NCI-H345 (cell line): ENCODE results near the gene WFIKKN1.

Experiments
- DNase-seq: peaks from one replicate; lab custom pipeline; 2025; lab: John Stamatoyannopoulos, UW

The WFIKKN1 gene

DNA sequence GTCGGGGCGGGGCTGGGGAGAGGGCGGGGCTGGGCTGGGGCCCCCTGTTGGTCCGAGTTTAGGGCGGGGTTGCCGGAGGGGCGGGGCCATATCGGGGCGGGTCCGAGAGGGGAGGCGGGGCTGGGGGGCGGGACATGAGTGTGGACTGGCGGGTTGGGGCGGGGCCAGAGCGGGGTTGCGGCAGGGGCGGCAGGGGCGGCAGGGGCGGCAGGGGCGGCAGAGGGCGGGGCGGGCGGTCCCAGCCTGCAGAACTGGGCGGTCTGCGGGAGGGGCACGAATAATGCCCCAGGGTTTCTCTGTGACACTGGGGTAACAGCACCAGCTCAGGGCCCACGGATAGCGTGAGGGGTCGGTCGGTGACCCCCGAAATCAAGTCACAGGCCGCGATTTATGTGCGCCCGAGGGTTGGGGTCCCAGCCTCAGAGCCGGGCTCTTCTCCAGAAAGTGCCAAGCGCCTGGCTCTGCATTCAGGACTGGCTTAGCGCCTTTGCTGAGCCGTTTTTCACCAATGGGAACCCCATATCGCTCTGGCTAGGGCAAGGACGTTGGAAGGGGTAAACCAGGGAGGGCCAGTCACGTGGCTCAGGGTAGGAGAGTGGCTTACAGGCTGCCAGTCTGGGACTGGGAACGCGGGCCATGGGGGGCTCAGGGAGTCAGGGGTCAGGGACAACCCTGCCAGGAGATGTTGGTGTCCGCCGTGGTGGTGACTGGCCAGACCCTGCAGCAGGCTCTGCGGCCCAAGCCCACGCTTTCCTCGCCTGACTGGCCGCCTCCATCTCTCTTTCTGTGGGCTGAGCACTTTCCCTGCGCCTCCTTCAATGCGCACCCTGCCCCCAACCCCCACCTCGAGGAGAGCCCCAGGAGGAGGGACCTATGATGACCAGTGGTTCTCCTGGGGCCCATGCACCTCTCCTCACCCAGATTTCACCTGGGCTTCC, 6.6 kb downstream of the WFIKKN1 start:
- peak; percentile 90 for DNase-seq

DNA sequence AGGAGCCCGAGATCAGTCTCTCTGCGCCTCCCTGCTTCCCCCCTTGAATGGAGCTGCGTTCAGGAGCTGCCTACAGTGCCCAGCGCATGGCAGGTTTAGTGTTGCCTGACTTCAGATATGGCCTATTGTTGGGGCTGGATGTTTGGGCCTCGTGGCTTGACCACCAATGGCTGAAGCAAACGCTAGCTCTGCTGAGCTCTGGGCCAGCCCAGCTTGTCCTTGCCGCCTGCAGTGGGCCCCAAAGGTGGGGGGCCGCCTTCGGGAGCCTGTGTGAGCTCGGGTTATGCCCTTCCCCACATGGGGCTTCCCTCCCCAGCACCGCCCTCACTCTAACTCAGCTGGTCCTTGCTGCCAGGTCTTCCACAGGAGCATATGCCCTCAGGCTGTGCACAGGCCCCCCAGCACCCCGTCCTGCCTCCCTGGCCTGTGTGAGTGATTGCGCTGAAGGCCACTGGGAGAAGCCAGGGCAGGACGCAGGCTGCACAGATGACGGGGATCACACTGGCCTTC, 7.3 kb downstream of the WFIKKN1 start:
- DNase-seq = no peak

DNA sequence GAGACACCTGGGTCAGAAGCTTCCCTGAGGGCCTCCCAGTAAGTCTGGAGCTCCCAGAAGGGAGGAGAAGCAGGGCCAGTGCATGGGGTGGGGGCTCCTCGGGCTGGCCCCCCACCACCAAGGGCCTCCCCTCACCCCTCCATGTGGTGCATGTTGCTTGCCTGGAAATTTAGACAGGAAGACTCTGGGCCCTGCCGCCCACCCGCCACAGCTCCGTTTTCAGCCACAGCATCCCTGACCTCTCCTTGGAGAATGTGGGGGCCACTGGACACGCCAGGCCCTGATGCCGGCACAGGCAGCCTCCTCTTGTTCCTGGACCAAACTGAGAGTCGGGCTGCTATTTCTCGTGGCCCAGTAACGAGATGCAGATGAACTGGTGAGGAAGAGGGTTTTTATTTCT, 8.1 kb downstream of the WFIKKN1 start:
- no peak for DNase-seq

DNA sequence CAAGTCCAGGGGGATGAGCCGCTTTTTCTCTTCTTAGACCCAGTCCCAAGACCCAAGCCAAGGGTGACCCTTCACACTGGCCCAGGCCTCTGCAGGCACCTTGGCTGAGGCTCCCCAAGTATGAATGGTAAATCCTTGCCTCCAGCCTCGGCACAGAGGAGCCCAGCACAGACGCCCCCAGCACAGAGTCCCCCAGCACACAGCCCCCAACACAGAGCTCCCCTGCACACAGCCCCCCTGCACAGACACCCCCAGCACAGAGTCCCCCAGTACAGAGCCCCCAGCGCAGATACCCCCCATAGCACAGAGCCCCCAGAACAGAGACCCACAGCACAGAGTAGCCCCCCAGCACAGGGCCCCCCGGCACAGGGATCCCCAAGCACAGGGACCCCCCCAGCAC, 9.8 kb downstream of the WFIKKN1 start:
- DNase-seq = no peak

DNA sequence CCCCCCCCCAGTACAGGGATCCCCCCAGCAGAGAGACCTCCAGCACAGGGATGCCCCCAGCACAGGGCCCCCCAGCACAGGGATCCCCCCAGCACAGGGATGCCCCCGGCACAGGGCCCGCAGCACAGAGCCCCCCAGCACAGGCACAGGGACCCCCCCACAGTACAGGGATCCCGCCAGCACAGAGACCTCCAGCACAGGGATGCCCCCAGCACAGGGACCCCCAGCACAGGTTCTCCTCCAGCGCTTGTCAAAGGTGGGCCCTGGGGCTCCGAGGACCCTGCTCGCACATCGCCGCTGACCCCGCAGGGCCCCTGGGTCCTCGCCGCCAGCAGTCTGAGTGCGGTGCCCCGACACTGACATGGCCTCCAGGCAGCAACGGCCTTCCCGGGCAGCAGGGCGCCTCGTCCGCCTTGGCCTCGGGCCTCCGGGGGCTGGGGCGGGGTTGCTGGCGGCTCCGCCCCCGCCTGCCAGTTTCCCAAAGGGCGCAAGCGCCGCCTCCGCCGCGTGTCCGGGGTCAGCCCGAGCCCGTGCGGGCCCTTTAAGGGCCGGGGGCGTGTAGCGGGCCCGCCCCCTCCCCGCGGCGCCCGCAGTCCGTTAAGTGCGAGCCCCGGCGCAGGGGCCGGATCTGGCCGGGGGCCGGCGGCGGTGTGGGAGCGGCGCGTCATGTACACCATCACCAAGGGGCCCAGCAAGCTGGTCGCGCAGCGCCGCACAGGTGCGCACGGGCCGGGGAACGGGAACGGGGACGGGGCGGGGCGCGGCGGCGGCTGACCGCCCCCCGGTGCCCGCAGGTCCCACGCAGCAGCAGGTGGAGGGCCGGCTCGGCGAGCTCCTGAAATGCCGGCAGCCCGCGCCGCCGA, 10.8 kb downstream of the WFIKKN1 start, which contains the start of gene MCRIP2:
TSS of gene MCRIP2 (plus strand) at position 503 of the 863 bp plus-strand sequence. CDS start at position 667, 164 bp downstream.
- peak; percentile 75 for DNase-seq

DNA sequence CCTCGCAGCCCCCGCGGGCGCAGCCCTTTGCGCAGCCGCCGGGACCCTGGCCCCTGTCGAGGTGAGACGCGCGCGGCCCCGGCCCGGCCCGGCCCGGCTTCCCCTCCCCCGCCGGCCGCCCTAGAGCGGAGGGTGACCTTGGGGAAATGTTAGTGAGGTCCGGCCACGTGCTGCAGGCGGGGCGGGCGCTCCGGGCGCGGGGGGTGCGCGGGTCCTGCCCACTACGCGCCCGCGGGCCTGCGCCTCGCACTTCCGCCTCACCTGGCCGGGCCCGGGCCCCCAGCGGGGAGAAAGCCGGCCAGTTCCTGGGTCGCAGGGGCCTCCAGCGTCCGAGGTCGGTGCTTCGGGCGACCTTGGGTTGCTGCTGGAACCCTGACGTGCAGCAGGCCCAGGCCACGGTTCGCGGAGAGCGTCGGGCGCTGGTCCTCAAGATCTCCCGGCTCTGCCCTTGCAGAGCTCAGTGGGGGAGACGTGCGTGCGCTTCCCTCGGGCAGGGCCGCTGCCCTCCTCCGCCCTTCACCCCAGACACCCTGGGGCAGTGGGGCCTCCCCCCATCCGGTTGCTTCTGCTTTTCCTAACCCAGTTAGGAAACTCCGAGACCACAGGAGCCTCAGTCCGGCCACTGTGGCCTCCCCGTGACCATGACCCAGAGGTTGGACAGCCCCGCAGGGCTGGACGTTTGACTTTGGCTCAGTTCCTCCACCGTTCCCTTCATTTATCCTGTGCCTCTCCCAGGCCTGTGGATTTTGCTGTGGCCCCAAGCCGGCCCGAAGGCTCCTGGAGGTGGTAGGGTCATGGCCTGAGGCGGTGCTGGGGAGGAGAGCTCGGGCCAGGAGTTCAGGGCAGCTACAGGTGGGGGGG, 11.6 kb downstream of the WFIKKN1 start:
- DNase-seq = peak; percentile 29

DNA sequence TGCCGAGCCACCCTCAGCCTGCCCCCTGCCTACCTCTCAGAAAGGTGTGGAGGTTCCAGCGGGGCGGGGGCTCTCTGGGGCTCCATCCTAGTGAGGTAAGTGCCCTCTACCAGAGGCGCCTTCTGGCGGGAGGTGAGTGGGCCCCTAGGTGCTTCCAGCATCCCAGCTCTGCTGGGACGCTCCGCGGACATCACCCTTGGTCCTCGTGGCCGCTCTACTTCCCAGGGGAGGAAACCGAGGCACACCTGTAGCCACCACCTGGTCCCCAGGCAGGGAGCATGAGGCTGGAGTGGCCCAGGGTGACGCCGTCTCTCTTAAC, 12.2 kb downstream of the WFIKKN1 start:
- DNase-seq = no peak

DNA sequence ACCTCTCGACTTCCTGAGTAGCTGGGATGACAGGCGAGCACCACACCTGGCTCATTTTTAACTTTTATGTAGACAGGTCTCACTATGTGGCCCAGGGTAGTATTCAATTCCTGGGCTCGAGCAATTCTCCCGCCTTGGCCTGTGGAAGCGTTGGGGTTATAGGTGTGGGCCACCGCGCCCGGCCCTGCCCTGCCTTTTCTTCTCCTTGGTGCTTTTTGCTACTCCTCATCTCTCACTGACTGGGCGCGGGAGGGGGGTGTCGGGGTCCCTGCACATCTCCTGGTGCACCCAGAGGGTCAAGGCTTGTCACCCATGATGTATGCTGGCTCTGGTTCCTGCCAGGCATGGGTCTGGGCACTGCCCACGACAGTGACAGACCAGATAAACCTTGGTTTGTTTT, 13.8 kb downstream of the WFIKKN1 start:
- DNase-seq = no peak

DNA sequence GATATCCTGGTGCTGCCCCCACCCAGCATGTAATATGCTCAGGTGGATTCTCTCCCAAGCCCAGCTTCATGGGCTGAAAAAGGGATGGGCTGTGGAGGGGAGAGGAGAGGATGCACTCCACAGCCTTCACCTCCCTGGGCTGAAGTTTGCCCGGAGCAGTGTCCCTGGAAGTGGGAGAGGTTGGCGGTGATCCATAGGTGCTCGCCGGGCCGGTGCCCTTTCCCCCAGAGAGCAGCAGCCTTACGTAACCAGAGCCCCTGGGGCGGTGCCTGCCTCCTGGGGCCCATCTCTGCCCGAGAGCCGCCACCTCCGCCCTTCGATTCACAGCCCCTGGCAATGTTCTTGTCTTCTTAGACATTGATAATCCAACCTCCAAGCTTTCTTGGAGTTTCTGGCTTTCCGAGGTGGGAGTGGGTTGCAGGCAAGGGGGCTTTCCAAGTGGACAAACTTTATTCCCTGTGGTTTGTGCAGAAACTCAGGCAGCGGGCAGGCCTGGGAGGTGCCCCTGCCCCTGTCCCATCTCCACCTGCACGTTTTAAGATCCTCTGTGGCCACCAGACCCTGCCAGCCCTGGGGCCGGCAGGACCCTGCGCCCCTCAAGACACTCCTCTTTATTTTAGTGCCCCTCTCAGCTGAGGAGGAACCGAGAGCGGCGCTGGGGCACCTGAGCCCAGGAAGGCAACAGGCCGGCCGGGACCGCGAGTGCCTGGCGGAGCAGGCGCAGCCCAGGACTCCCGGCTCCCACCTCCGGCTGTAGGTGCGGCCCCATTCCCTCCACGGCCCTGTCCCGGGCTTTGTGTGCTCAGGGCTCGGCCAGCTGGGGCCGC, 15.3 kb downstream of the WFIKKN1 start:
- DNase-seq = no peak

DNA sequence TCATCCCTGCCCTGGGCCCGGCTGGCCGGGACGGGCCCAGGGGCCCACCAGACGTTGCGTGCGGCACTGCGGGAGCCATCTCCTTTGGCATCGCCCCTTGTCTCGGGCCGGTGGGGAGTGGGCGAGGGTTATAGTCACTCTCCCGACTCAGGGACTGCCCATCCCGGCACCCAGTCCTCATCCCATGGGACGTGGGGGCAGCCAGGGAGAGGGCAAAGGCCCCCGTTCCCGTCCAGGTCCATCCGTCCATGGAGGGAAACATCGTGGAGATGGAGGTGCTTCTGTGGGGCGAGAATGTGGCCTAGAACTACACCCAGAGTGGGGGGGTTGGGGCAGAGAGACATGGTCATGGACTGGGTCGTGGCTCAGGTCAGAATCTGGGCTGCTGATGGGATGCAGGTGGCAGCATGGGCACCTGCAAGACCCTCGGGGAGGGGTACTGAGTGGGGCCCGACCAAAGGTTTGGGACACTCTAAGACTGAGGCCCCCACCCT, 15.9 kb downstream of the WFIKKN1 start:
- DNase-seq = no peak

DNA sequence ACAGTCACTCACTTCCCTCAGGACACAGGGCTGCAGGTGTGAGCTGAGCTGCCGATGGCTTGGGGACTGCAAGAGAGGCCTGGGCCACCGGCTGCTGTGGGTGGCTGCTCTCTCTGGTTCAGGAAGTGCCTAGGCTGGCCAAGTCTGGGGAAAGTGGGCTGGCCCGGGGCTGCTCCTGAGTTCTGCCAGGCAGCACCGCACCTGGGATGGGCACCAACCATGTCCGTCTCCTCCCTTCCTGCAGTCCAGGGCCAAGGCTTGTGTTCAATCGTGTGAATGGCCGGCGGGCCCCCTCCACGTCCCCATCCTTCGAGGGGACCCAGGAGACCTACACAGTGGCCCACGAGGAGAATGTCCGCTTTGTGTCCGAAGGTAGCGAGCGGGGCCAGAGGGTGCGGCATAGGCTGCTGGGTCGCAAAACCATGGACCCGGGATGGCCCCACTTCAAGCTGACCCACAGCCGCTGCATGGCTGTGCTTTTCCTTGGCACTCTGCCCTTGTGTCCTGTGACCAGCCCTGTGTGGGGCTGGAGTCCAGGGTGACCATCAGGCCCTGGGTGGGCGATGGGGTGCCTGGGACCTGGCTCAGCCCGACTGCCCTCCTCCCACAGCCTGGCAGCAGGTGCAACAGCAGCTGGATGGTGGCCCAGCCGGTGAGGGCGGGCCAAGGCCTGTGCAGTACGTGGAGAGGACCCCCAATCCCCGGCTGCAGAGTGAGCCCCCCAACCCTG, 16.6 kb downstream of the WFIKKN1 start:
- no peak for DNase-seq

DNA sequence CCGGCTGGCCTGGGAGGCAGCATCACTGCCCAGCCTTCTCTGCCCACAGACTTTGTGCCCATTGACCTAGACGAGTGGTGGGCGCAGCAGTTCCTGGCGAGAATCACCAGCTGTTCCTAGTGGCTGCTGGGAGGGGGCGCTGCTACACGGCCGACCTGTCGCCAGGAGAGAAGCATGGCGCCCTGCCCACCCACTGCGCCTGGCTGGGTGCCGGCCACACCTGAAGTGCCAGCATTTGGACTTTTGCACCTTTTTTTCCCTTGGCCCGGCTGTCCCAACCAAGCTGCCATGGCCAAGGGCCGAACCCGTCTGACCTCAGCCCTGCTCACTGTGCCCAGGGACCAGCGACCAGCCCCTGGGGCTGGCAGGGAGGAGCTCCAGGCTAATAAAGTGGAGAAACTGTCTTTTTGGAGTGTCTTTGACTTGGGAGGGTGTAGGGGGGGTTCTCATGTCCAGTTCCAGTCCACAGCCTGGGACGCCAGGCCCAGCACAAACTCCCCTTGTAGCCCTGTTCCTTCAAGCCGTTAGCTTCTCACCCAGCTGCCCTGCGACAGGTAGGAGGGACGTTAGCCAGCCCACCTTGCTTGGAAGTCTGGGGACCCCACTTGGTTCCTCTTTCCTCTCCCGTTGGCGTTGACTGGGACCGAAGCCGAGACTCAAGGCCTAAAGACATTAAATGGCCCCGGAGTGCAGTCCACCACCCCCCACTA, 17.4 kb downstream of the WFIKKN1 start:
- peak; percentile 58 for DNase-seq

DNA sequence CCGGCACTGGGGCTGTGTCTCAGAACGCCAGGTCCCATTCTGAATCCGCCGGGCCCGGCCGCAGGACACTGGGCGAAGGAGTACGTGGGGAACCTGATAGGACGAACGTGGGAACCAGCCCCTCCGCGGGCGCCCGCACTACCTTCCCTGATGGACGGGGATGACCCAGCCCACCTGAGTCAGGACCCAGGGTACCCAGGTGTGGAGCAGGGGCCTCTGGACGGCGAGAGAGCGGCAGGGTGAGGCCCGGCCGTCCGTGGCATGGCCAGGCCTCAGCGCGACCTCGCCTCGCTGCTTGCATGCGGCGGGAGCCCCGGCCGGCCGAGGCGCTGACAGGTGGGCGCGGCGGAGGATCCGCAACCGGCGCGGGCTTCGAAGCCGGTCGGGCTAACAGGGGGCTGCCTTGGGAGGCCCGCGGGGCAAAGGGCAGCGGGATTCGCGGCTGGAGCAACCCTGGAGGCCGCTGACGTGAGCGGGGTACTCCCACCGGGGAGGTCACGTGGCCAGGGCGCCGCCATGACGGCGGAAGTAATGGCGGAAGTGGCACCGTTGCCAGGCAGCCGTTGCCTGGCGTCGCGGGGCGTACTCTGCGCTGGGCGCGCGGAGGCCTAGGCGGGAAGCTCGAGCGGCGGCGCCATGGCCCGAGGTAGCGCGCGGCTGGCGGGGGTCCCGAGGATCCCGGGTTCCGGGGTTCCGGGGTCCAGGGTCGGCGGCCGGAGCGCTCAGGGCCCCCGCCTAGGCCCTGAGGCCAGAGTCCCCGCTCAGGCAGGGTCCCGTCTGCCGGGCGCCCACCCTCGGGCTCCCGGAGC, 18.2 kb downstream of the WFIKKN1 start, which contains the start of gene WDR90:
TSS of gene WDR90 (plus strand) at position 585 of the 809 bp plus-strand sequence. CDS start at position 637, 52 bp downstream.
- DNase-seq = peak; percentile 95

DNA sequence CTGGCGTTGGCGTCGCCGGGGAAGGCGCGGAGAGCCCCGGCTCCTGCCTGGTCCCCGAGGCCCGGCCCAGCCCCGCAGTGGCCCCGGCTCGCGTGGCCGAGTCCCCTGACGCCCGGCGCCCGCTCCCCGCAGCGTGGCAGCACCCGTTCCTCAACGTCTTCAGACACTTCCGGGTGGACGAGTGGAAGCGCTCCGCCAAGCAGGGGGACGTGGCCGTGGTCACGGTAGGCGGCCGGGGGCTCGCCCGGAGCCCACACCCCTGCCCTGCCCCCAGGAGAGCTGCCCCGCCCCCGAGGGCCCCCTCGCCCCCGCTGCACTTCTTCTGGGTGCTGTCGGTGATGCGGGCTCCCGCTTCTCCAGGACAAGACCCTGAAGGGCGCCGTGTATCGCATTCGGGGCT, 18.8 kb downstream of the WFIKKN1 start:
- DNase-seq = peak; percentile 13

DNA sequence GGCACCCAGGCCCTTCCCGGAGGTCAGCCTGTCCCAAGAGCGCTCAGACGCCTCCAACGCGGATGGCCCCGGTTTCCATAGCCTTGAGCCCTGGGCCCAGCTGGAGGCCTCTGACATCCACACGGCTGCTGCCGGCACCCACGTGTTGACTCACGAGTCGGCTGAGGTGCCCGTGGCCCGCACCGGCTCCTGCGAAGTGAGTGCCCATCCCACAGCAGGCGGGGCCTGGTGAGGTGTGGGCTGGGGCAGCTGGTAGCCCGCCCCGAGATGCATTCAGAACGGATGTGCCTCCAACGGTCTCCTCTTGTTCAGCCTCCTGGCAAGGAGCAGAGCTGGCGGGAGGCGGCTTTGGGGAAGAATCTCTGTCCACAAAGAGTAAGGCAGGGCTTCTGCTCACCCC, 21.1 kb downstream of the WFIKKN1 start:
- no peak for DNase-seq

DNA sequence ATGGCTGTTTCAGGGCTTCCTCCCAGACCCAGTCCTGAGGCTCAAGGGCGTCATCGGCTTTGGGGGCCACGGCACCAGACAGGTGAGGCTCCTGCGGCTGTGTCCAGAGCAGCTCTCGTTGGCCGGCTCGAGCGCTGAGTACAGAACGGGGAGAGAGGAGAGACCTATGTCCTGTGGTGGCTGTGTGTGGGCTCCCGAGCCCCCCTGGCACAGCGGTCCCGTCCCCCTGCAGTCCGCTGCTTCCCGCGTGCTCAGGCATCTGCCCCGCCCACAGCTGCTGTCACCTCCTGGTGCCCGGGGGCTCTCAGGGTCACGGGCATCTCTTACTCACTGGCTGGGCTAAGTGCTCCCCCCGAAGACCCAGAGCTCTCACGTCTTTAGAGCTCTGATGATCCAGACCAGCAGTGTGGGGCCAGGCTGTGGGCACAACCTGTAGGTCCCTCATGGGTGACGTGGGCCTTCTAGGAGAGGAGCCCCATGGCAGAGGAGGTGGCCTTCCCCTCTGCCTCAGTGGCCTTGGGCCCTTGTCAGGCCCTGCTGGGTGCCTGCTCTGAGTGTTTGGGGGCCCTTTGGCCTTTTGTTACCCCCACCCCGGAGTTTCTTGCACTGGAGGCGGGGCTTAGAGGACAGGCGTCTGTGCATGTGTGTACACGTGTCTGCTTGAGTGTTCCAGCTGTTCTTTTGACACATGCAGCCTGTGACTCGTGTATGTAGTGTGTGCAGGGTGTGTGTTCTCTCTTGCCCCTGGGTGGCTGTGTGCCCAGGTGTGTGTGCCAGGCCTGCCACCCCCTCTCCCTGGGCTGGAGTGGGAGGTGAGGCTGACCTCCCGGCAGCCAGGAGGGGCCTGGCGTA, 21.9 kb downstream of the WFIKKN1 start:
- DNase-seq = no peak

DNA sequence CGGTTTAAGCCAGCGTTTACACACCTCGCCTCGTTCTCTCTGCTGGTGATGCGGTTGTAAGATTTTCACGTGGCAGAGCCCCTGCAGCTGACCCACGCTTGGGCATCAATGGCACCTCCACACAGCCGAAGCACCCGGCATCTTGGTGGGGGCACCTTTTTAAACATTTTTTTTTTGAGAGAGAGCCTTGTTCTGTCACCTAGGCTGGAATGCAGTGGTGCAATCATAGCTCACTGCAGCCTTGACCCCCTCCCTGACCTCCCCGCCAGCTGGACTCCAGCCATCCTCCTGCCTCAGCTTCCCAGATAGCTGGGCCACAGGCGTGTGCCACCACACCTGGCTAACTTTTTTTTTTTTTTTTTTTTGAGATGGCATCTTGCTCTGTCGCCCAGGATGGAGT, 23.2 kb downstream of the WFIKKN1 start:
- no peak for DNase-seq
